ENCODE data around the gene CSK.

GRCh38 chr15:74844319-74845207 lies 62.7 kb downstream of the CSK start:
- TF ChIP-seq CTCF (IDR thresholded peaks at IDR 0.05) (no peak), EP300 (IDR thresholded peaks at IDR 0.05) (no peak), POLR2AphosphoS5 (IDR thresholded peaks at IDR 0.05) (no peak)
